HEK293 (cell line): ENCODE measurements around the gene FCMR.

Experiments used
- RBAK ChIP-seq: fragments of 450-650 bp; formaldehyde crosslinking; IDR thresholded peaks from 2 replicates; pipeline ENCODE4 v1.5.1; 2016; ENCODE audit warnings: missing biosample characterization, missing genetic modification characterization
- ZNF121 ChIP-seq: fragments of 450-650 bp; formaldehyde crosslinking; IDR thresholded peaks from 2 replicates; pipeline ENCODE4 v1.5.1; 2016; ENCODE audit warnings: missing biosample characterization, missing genetic modification characterization
- ZNF132 ChIP-seq: fragments of 450-650 bp; formaldehyde crosslinking; IDR thresholded peaks from 2 replicates; pipeline ENCODE4 v1.5.1; 2017; ENCODE audit warnings: missing biosample characterization, missing genetic modification characterization, borderline replicate concordance
- ZNF776 ChIP-seq: fragments of 450-650 bp; formaldehyde crosslinking; IDR thresholded peaks from 2 replicates; pipeline ENCODE4 v1.5.0; 2017; ENCODE audit warnings: missing biosample characterization, missing genetic modification characterization, borderline replicate concordance
- ZNF785 ChIP-seq: fragments of 450-650 bp; formaldehyde crosslinking; IDR thresholded peaks from 2 replicates; pipeline ENCODE4 v1.5.1; 2016; ENCODE audit warnings: missing biosample characterization, missing genetic modification characterization
- TF ChIP-seq, protein P1 (sequence below): fragments of 450-650 bp; formaldehyde crosslinking; IDR thresholded peaks from 2 replicates; pipeline ENCODE4 v1.5.1; 2016; ENCODE audit warnings: missing biosample characterization, missing genetic modification characterization
- TF ChIP-seq, protein P2 (sequence below): fragments of 450-650 bp; formaldehyde crosslinking; IDR thresholded peaks from 2 replicates; pipeline ENCODE4 v1.5.1; 2016; ENCODE audit warnings: missing biosample characterization, missing genetic modification characterization
- TF ChIP-seq, protein P3 (sequence below): fragments of 450-650 bp; IDR thresholded peaks from 2 replicates; pipeline ENCODE4 v1.5.1; 2018; ENCODE audit warnings: missing biosample characterization, mild to moderate bottlenecking, missing genetic modification characterization
- TF ChIP-seq, protein P4 (sequence below): fragments of 450-650 bp; formaldehyde crosslinking; IDR thresholded peaks from 2 replicates; pipeline ENCODE4 v1.5.1; 2016; ENCODE audit warnings: missing biosample characterization, missing genetic modification characterization, low read depth

DNA sequence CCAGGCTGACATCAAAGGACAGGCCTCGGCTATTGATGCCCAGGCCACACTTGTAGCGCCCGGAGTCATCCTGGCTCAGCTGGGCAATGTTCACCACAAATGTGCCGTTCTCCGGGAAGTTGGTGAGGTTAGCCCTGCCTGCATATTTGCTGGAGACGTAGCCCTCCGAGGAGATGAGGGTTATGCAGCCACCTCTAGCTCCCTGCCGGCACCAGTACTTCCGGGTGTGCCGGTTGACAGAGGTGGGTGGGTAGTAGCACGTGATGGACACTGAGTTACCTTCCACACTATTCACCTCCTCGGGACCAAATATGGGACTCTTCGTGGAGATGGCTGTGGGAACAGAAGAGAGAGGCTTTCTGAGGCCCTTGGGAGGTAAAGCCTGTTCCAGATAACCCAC lies 17.4 kb upstream of the FCMR start:
- TF ChIP-seq, protein P1, sequence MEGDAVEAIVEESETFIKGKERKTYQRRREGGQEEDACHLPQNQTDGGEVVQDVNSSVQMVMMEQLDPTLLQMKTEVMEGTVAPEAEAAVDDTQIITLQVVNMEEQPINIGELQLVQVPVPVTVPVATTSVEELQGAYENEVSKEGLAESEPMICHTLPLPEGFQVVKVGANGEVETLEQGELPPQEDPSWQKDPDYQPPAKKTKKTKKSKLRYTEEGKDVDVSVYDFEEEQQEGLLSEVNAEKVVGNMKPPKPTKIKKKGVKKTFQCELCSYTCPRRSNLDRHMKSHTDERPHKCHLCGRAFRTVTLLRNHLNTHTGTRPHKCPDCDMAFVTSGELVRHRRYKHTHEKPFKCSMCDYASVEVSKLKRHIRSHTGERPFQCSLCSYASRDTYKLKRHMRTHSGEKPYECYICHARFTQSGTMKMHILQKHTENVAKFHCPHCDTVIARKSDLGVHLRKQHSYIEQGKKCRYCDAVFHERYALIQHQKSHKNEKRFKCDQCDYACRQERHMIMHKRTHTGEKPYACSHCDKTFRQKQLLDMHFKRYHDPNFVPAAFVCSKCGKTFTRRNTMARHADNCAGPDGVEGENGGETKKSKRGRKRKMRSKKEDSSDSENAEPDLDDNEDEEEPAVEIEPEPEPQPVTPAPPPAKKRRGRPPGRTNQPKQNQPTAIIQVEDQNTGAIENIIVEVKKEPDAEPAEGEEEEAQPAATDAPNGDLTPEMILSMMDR (tag by site-specific recombination) = no peak
- TF ChIP-seq ZNF785 (no peak), ZNF776 (no peak), RBAK (no peak), ZNF132 (no peak), ZNF121 (tag by site-specific recombination) (no peak)
- TF ChIP-seq, protein P2, sequence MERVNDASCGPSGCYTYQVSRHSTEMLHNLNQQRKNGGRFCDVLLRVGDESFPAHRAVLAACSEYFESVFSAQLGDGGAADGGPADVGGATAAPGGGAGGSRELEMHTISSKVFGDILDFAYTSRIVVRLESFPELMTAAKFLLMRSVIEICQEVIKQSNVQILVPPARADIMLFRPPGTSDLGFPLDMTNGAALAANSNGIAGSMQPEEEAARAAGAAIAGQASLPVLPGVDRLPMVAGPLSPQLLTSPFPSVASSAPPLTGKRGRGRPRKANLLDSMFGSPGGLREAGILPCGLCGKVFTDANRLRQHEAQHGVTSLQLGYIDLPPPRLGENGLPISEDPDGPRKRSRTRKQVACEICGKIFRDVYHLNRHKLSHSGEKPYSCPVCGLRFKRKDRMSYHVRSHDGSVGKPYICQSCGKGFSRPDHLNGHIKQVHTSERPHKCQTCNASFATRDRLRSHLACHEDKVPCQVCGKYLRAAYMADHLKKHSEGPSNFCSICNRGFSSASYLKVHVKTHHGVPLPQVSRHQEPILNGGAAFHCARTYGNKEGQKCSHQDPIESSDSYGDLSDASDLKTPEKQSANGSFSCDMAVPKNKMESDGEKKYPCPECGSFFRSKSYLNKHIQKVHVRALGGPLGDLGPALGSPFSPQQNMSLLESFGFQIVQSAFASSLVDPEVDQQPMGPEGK (tag by site-specific recombination) = no peak
- TF ChIP-seq, protein P3, sequence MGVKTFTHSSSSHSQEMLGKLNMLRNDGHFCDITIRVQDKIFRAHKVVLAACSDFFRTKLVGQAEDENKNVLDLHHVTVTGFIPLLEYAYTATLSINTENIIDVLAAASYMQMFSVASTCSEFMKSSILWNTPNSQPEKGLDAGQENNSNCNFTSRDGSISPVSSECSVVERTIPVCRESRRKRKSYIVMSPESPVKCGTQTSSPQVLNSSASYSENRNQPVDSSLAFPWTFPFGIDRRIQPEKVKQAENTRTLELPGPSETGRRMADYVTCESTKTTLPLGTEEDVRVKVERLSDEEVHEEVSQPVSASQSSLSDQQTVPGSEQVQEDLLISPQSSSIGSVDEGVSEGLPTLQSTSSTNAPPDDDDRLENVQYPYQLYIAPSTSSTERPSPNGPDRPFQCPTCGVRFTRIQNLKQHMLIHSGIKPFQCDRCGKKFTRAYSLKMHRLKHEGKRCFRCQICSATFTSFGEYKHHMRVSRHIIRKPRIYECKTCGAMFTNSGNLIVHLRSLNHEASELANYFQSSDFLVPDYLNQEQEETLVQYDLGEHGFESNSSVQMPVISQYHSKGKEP (tag by site-specific recombination) = no peak
- TF ChIP-seq, protein P4, sequence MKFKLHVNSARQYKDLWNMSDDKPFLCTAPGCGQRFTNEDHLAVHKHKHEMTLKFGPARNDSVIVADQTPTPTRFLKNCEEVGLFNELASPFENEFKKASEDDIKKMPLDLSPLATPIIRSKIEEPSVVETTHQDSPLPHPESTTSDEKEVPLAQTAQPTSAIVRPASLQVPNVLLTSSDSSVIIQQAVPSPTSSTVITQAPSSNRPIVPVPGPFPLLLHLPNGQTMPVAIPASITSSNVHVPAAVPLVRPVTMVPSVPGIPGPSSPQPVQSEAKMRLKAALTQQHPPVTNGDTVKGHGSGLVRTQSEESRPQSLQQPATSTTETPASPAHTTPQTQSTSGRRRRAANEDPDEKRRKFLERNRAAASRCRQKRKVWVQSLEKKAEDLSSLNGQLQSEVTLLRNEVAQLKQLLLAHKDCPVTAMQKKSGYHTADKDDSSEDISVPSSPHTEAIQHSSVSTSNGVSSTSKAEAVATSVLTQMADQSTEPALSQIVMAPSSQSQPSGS (tag by site-specific recombination) = no peak
